Fibroblast of the aortic adventitia (primary cell): ENCODE data around the gene CCT2. TPM values are rescaled to one million over a fixed set of nuclear protein-coding genes. Genes with fewer than 3 reads are reported as not detected.
"Not testable (repeated sequence)": the region's sequence is repeated elsewhere in the genome, so short reads cannot be mapped to it uniquely, and the experiment has no call there.

Source experiments
- DNase-seq: peaks from one replicate; pipeline ENCODE4 v3.0.0-alpha.2; 2010; ENCODE audit warnings: low read depth
- H3K4me3 ChIP-seq: 2 replicates; pipeline ENCODE4 v1.5.1; 2011; ENCODE audit warnings: low read depth, mild to moderate bottlenecking, control low read depth, low read length, moderate library complexity
- CTCF ChIP-seq: IDR thresholded peaks from 2 replicates; pipeline ENCODE4 v1.5.1; 2011; ENCODE audit warnings: mild to moderate bottlenecking, low read length, control low read depth, inconsistent platforms; ENCODE audit not compliant: insufficient read depth
- total RNA-seq: library from RNA; depleted of rRNA; stranded (reverse); fragments of >200 nt; gene quantifications from 2 replicates; pipeline ENCODE4 v1.2.3, GENCODE V29; 2012; ENCODE audit warnings: low replicate concordance

CCT2 gene
- total RNA-seq, 1 donor = 228 TPM

GRCh38 chr12:69601962-69602685 is 16.9 kb downstream of the CCT2 start:
- DNase-seq = no peak
- TF ChIP-seq CTCF = no peak
- no peak overlapping the region for H3K4me3 ChIP-seq

GRCh38 chr12:69602954-69603353 is 17.7 kb downstream of the CCT2 start:
- DNase-seq = no peak
- H3K4me3 ChIP-seq = no peak overlapping the region
- TF ChIP-seq CTCF = no peak

GRCh38 chr12:69603556-69603955 is 18.3 kb downstream of the CCT2 start:
- not testable (repeated sequence) for DNase-seq, H3K4me3 ChIP-seq

GRCh38 chr12:69604275-69604674 is 19.0 kb downstream of the CCT2 start:
- DNase-seq = not testable (repeated sequence)

GRCh38 chr12:69608114-69608513 is 22.9 kb downstream of the CCT2 start:
- no peak for DNase-seq
- no peak overlapping the region for H3K4me3 ChIP-seq
- TF ChIP-seq CTCF = no peak

More at GRCh38 chr12:69604275-69604674, 19.0 kb downstream of the CCT2 start:
- not testable (repeated sequence) for H3K4me3 ChIP-seq

- DNase-seq = no peak
- no peak overlapping the region for H3K4me3 ChIP-seq
- no peak for TF ChIP-seq CTCF
Measured at GRCh38 chr12:69610126-69610525, 24.9 kb downstream of the CCT2 start.

- no peak for DNase-seq
- TF ChIP-seq CTCF = no peak
- no peak within 1 kb of the TSS for H3K4me3 ChIP-seq
Measured at GRCh38 chr12:69610729-69611128, 25.5 kb downstream of the CCT2 start, which contains the start of gene LRRC10. Gene LRRC10 (minus strand): TSS chr12:69610907. CDS start chr12:69610838, 69 bp downstream.

- no peak for DNase-seq
- no peak for TF ChIP-seq CTCF
- H3K4me3 ChIP-seq = no peak overlapping the region
Measured at GRCh38 chr12:69613351-69613750, 28.1 kb downstream of the CCT2 start.
